Heart left ventricle (tissue), 16 donors: Measurements from ENCODE around the gene RACK1. TPM values are rescaled to one million over a fixed set of nuclear protein-coding genes. Genes with fewer than 3 reads are reported as not detected.
"Not testable (repeated sequence)": the region's sequence is repeated elsewhere in the genome, so short reads cannot be mapped to it uniquely, and the experiment has no call there.

ENCODE experiments used
- ATAC-seq, 4 donors: fragments of 200-7000 bp; cut with Tn5 transposase; one replicate each; pipeline ENCODE4 v1.9.1; 2020 to 2022; ENCODE audit warnings: moderate library complexity in 4 of 4, mild to moderate bottlenecking in 3 of 4, moderate number of reproducible peaks in 1 of 4
- DNase-seq, 5 donors: peaks; one replicate each; pipeline ENCODE4 v3.0.0-alpha.2; 2020
- H3K27ac ChIP-seq, 12 donors: fragments of 200-600 bp; sonication (generic) in 4 of 12; one replicate each; pipeline versions ENCODE4 v1.5.0 to v1.8.0; 2016 to 2022; ENCODE audit warnings: mild to moderate bottlenecking in 2 of 12
- H3K27me3 ChIP-seq, 9 donors: fragments of 200-600 bp; sonication (generic) in 2 of 9; one replicate each; pipeline versions ENCODE4 v1.5.1 to v1.8.0; 2016 to 2022; ENCODE audit warnings: mild to moderate bottlenecking in 3 of 9
- H3K36me3 ChIP-seq, 9 donors: fragments of 200-600 bp; sonication (generic) in 2 of 9; one replicate each; pipeline versions ENCODE4 v1.5.0 to v1.8.0; 2018 to 2022; ENCODE audit warnings: mild to moderate bottlenecking in 2 of 9
- H3K4me1 ChIP-seq, 12 donors: fragments of 200-600 bp; sonication (generic) in 4 of 12; one replicate each; pipeline versions ENCODE4 v1.5.0 to v1.8.0; 2016 to 2022; ENCODE audit warnings: mild to moderate bottlenecking in 3 of 12
- H3K4me3 ChIP-seq, 12 donors: fragments of 200-600 bp; sonication (generic) in 4 of 12; one replicate each; pipeline versions ENCODE4 v1.5.0 to v1.8.0; 2017 to 2022; ENCODE audit warnings: mild to moderate bottlenecking in 9 of 12, moderate library complexity in 4 of 12
- H3K9me3 ChIP-seq, 12 donors: fragments of 200-600 bp; sonication (generic) in 4 of 12; one replicate each; pipeline versions ENCODE4 v1.5.0 to v1.8.0; 2016 to 2022; ENCODE audit warnings: mild to moderate bottlenecking in 1 of 12
- CTCF ChIP-seq, 12 donors: fragments of 200-600 bp; sonication (generic) in 4 of 12; IDR thresholded peaks; one replicate each; pipeline versions ENCODE4 v1.5.0 to v1.8.0; 2018 to 2022; ENCODE audit warnings: antibody characterized with exemption in 12 of 12, mild to moderate bottlenecking in 5 of 12
- POLR2A ChIP-seq, 2 donors: fragments of 450-650 bp; IDR thresholded peaks; one replicate each; pipeline ENCODE4 v1.6.1; 2017; ENCODE audit warnings: antibody characterized with exemption in 2 of 2, mild to moderate bottlenecking in 2 of 2, moderate library complexity in 2 of 2
- whole genome bisulfite sequencing, 4 donors: extraction: QIAGEN DNeasy Blood & Tissue Kit in 2 of 4; methylation state at CpG; one replicate each; pipeline versions ENCODE4 v1.1.5 to v1.1.7; 2013 to 2018; 5-methylcytosine and 5-hydroxymethylcytosine counted together
- intact Hi-C, 10 donors: fragments of 100-400 bp; cut with DNase I; formaldehyde crosslinking; loops; one replicate each; pipeline versions ENCODE4 v1.11.1 to v1.14.2; 2022
- polyA plus RNA-seq, 2 donors: library from polyadenylated mRNA; stranded (reverse); fragments of 200-250 nt; gene quantifications; one replicate each; pipeline ENCODE4 v1.2.3, GENCODE V29; 2013
- total RNA-seq, 9 donors: library from RNA; depleted of rRNA in 2 of 9; stranded (reverse); fragments of >200 nt in 2 of 9; fragmentation: NEBNext Ultra II Directional in 3 of 9; extraction: Animal tissue kit (Norgen Biotek cat#: 25700) in 3 of 9; gene quantifications; one replicate each; pipeline versions ENCODE4 v1.1.0 to v1.2.4, GENCODE V29; 2016 to 2023
- donor health status: ischemic (EF 13 %, LVEDD 7.1; RV severe dilation, severe dysfunction).
- donor health status: healthy with polysubstance abuse.
- donor health status: DM: no; HTN: yes; CAD: no.
- donor health status: DM: no; HTN: no; CAD: no.
- donor health status: ischemic (EF 25% LVEDD 6.9; RV normal size, moderate dysfunction).
- donor health status: ischemic (EF 25% LVEDD 5.7; RV mildly dilated, moderate dysfunction).
- donor health status: healthy.
- donor health status: DM: yes; HTN: yes; CAD: no.
- donor health status: ischemic (EF 35%, LVEDD 5.7; RV mildly dilated, moderate dysfunction).
- donor health status: nonischemic (EF 11% LVEDD 7.7; RV severe dilation, severe dysfunction).
- donor health status: DM: yes; HTN: yes; CAD: no.
- donor health status: PGD.
- donor health status: ischemic (EF 29% LVEDD 5.4; RV normal size, mild dysfunction).
- donor health status: nonischemic (EF 23%, LVEDD 6.1; RV moderate dilation, normal function).

The RACK1 gene
- total and polyA plus RNA-seq, 11 donors: 560 to 2,287 (median 862) TPM

DNA sequence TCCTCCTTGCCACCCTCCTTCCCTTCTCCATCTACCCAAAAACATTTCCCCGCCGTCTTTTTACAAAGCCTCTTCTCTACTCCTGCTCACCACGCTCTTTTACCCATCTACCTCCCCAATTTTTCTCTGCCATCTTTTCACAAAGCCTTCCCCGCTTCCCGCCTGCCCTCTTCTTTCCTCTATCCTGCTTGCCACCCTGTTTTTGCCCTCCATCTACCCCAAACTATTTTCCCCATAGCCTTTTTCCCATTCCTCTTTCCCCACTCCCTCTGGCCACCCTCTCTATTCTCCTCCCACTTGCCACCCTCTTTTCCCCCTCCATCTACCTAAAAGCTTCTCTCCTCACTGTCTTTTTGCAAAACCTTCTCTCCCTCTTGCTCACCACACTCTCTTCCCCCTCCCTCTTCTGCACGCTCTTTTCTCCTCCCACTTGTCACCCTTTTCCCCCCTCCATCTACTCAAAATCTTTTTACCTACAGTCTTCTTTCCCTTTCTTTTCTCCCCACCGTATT, 36.6 kb upstream of the RACK1 start:
- no peak for DNase-seq
- WGBS, 4 donors: 89 to 93% (median 91%) methylated on average over 7 of the region's 7 CpGs
- intact Hi-C loops: no loop called here

GRCh38 chr5:181273433-181273744, 29.7 kb upstream of the RACK1 start:
- H3K27me3 ChIP-seq, H3K27ac ChIP-seq, H3K9me3 ChIP-seq, intact Hi-C loops, H3K4me1 ChIP-seq: not testable (repeated sequence)
- peak in 3 of 4 donors; percentile 28 to 74 (median 64) for ATAC-seq
- WGBS, 4 donors: 28 to 56% (median 38%) methylated on average over 15 to 28 of the region's 28 CpGs
- TF ChIP-seq CTCF (IDR thresholded peaks at IDR 0.05): peak in 9 of 12 donors; percentile 13 to 48 (median 26)
- peaks cover 0 to 13% (median 0%) of the 10 kb centered on the region in 9 donors for H3K36me3 ChIP-seq
- DNase-seq: peak in 2 of 5 donors; percentile 55 to 68
- H3K4me3 ChIP-seq: peak overlapping the region in 5 of 12 donors; percentile 12 to 26 (median 22)

More for the DNA sequence above, 36.6 kb upstream of the RACK1 start:
- no peak for ATAC-seq
- no peak overlapping the region for H3K27ac ChIP-seq
- no peaks in the 10 kb centered on the region for H3K4me1 ChIP-seq
- no peaks in the 10 kb centered on the region for H3K36me3 ChIP-seq
- no peaks in the 10 kb centered on the region for H3K9me3 ChIP-seq
- H3K27me3 ChIP-seq: no peaks in the 10 kb centered on the region
- no peak overlapping the region for H3K4me3 ChIP-seq
- TF ChIP-seq POLR2A (IDR thresholded peaks at IDR 0.05): no peak
- TF ChIP-seq CTCF (IDR thresholded peaks at IDR 0.05): no peak

DNA sequence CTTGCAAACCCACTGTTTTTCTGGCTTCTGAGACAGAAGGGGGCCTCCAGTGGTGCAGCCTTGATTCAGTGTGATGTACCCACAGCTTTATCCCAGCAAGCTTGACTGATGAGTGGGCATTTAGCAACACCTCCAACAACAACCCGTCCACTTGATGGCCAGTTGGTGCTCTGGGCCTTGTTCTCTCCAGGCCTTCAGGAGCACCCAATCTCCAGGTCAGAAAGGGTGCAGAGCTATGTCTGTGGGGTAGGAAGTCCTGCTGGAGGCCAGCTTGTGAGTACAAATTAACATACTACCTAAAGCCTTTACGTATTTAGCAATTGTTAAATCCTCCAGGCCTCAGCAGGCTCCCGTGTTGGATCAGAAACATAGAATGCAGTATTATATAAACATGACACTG, 27.4 kb upstream of the RACK1 start:
- no peaks in the 10 kb centered on the region for H3K27me3 ChIP-seq
- H3K4me3 ChIP-seq: no peak overlapping the region
- peaks cover 0 to 13% (median 0%) of the 10 kb centered on the region in 9 donors for H3K36me3 ChIP-seq
- no peak overlapping the region for H3K27ac ChIP-seq
- no peaks in the 10 kb centered on the region for H3K4me1 ChIP-seq
- no peak for DNase-seq
- intact Hi-C loops: no loop called here
- 90 to 97% (median 90%) methylated on average over 3 of the region's 3 CpGs for WGBS, 4 donors
- H3K9me3 ChIP-seq: no peaks in the 10 kb centered on the region
- ATAC-seq: no peak
- no peak for TF ChIP-seq CTCF (IDR thresholded peaks at IDR 0.05)

- H3K27ac ChIP-seq, H3K27me3 ChIP-seq, H3K9me3 ChIP-seq, H3K4me1 ChIP-seq, H3K4me3 ChIP-seq, intact Hi-C loops, DNase-seq, ATAC-seq: not testable (repeated sequence)
- 91 to 94% (median 93%) methylated on average over 12 of the region's 12 CpGs for WGBS, 4 donors
- H3K36me3 ChIP-seq: peaks cover 0 to 21% (median 14%) of the 10 kb centered on the region in 9 donors
These were observed 24.2 kb upstream of the RACK1 start for GRCh38 chr5:181267907-181268306.

- Histone ChIP-seq H3K4me1 (peaks cover 0 to 12% (median 3%) of the 10 kb centered on the region in 12 donors), H3K36me3 (peaks cover 0 to 21% (median 14%) of the 10 kb centered on the region in 9 donors)
- H3K9me3 ChIP-seq, H3K27ac ChIP-seq, DNase-seq, intact Hi-C loops, H3K4me3 ChIP-seq, ATAC-seq, H3K27me3 ChIP-seq: not testable (repeated sequence)
- WGBS, 4 donors: 58 to 68% (median 62%) methylated on average over 8 of the region's 8 CpGs
These were observed 23.7 kb upstream of the RACK1 start for GRCh38 chr5:181267291-181267904.
